ENCODE results near the gene HHATL.

HHATL gene

GRCh38 chr3:42649006-42649405, 53.6 kb downstream of the HHATL start:
- DNase-seq: no peak

- DNase-seq: no peak
These were observed 54.7 kb downstream of the HHATL start for GRCh38 chr3:42647821-42648459.
